Testis (tissue), 3 donors: ENCODE measurements around the gene PRUNE1. TPM values are rescaled to one million over a fixed set of nuclear protein-coding genes. Genes with fewer than 3 reads are reported as not detected.

Experiments used
- DNase-seq: peaks from one replicate; pipeline ENCODE4 v3.0.0-alpha.2; 2019
- H3K27ac ChIP-seq, 2 donors: fragments of 200-600 bp; sonication (generic); one replicate each; pipeline ENCODE4 v1.5.1; 2019
- H3K27me3 ChIP-seq: fragments of 200-600 bp; sonication (generic); one replicate; pipeline ENCODE4 v1.5.1; 2019
- H3K36me3 ChIP-seq: fragments of 200-600 bp; sonication (generic); one replicate; pipeline ENCODE4 v1.5.1; 2017; ENCODE audit warnings: low read depth; ENCODE audit errors: missing control alignments
- H3K4me1 ChIP-seq: fragments of 200-600 bp; sonication (generic); one replicate; pipeline ENCODE4 v1.5.1; 2019
- H3K4me3 ChIP-seq, 2 donors: fragments of 200-600 bp; sonication (generic); one replicate each; pipeline ENCODE4 v1.5.1; 2017 to 2019
- H3K9me3 ChIP-seq: fragments of 200-600 bp; sonication (generic); one replicate; pipeline ENCODE4 v1.5.1; 2017
- CTCF ChIP-seq, 3 experiments: fragments of 450-650 bp in 2 of 3; fragments of 200-600 bp in 1 of 3; sonication (generic) in 1 of 3; IDR thresholded peaks; one replicate each; pipeline ENCODE4 v1.5.1; 2016 to 2019; ENCODE audit warnings: antibody characterized with exemption in 3 of 3, mild to moderate bottlenecking in 2 of 3, moderate library complexity in 1 of 3
- POLR2A ChIP-seq: fragments of 450-650 bp; IDR thresholded peaks from one replicate; pipeline ENCODE4 v1.6.1; 2017; ENCODE audit warnings: antibody characterized with exemption, mild to moderate bottlenecking, moderate library complexity
- WGBS, 2 donors: methylation state at CpG; one replicate each; pipeline ENCODE4 v1.1.5; 2018; 5-methylcytosine and 5-hydroxymethylcytosine counted together
- intact Hi-C: fragments of 100-400 bp; cut with DNase I; formaldehyde crosslinking; loops from one replicate; pipeline ENCODE4 v1.15.1; 2023; ENCODE audit warnings: low total_unique reads
- polyA plus RNA-seq: library from polyadenylated mRNA; stranded (reverse); fragments of 350-450 nt; fragmentation: Illumina TruSeq; extraction: RNeasy Lipid Tissue Mini Kit (QIAGEN cat#74804); gene quantifications from one replicate; pipeline ENCODE4 v1.2.3, GENCODE V29; 2014; ENCODE audit warnings: low read depth, low replicate concordance; ENCODE audit not compliant: insufficient read depth
- total RNA-seq, 2 donors: library from RNA; depleted of rRNA; stranded (reverse); fragments of >200 nt; gene quantifications; one replicate each; pipeline ENCODE4 v1.2.3, GENCODE V29; 2016

Gene PRUNE1
- total and polyA plus RNA-seq, 3 donors from 2014 or later, result 41.1 to 63.9 (median 45.5) TPM

DNA sequence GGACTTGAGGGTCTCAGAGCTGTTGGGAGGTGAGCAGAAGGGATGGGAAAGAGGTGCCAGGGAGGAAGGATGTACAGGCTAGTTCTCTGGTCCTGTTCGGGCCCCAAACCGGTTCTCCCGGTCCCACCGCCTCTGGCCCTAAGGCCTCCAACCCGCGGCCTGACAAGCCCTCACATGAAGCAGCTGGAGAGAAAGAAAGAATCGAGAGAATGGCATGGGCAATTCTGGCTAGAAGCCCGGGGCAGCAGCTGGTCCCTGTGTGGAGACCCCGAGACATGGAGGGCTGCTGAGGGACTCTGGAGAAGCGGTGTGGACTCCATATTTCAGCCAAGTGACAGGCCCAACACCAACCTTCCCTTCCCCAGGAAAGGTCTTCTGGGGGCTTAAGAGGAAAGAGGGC is 50.4 kb downstream of the PRUNE1 start:
- Histone ChIP-seq H3K9me3 (no peaks in the 10 kb centered on the region), H3K4me1 (peaks cover 30% of the 10 kb centered on the region), H3K27me3 (no peaks in the 10 kb centered on the region), H3K27ac (peak overlapping the region; percentile 92 to 94), H3K4me3 (peak overlapping the region; percentile 83 to 98), H3K36me3 (no peaks in the 10 kb centered on the region)
- intact Hi-C loops, result no loop called here
- peak; percentile 24 for DNase-seq
- WGBS, 2 donors, result 0 to 4% methylated on average over 4 to 10 of the region's 10 CpGs
- no peak for TF ChIP-seq CTCF (IDR thresholded peaks at IDR 0.05)
- no peak for TF ChIP-seq POLR2A

GRCh38 chr1:151059109-151060006 is 51.1 kb downstream of the PRUNE1 start, which contains the start of gene CDC42SE1:
CDC42SE1 (minus strand) TSS chr1:151059622; CDS start chr1:151055730, 3,892 bp downstream.
- TF ChIP-seq CTCF (IDR thresholded peaks at IDR 0.05), result peak; percentile 78 to 82 (median 79)
- TF ChIP-seq POLR2A, result no peak
- no peaks in the 10 kb centered on the region for H3K36me3 ChIP-seq
- no peaks in the 10 kb centered on the region for H3K9me3 ChIP-seq
- H3K4me1 ChIP-seq, result peaks cover 30% of the 10 kb centered on the region
- H3K27ac ChIP-seq, result peak within 1 kb of the TSS; percentile 92 to 94
- intact Hi-C loops, result no loop called here
- H3K4me3 ChIP-seq, result peak within 1 kb of the TSS; percentile 83 to 98
- H3K27me3 ChIP-seq, result no peaks in the 10 kb centered on the region
- WGBS, 2 donors, result 0% methylated on average over 28 to 57 of the region's 58 CpGs
- peak; percentile 83 for DNase-seq

- H3K9me3 ChIP-seq, result no peaks in the 10 kb centered on the region
- intact Hi-C loops, result no loop called here
- peak within 1 kb of the TSS; percentile 83 to 98 for H3K4me3 ChIP-seq
- TF ChIP-seq CTCF (IDR thresholded peaks at IDR 0.05) (no peak), POLR2A (no peak)
- WGBS, 2 donors, result 0 to 1% methylated on average over 15 of the region's 15 CpGs
- no peaks in the 10 kb centered on the region for H3K27me3 ChIP-seq
- peak; percentile 61 for DNase-seq
- peak within 1 kb of the TSS; percentile 92 to 94 for H3K27ac ChIP-seq
- peaks cover 30% of the 10 kb centered on the region for H3K4me1 ChIP-seq
- H3K36me3 ChIP-seq, result no peaks in the 10 kb centered on the region
Observed at GRCh38 chr1:151060007-151060656, 51.9 kb downstream of the PRUNE1 start, which contains the start of gene MLLT11. MLLT11 (plus strand) TSS chr1:151060397; CDS start chr1:151067225, 6,828 bp downstream.

GRCh38 chr1:151060657-151061421 is 52.6 kb downstream of the PRUNE1 start:
- H3K4me3 ChIP-seq, result peak overlapping the region in 1 of 2 donors; percentile 98
- no peaks in the 10 kb centered on the region for H3K27me3 ChIP-seq
- no peak overlapping the region for H3K27ac ChIP-seq
- no peak for DNase-seq
- no peaks in the 10 kb centered on the region for H3K9me3 ChIP-seq
- WGBS, 2 donors, result 46 to 52% methylated on average over 4 of the region's 4 CpGs
- H3K36me3 ChIP-seq, result no peaks in the 10 kb centered on the region
- peaks cover 30% of the 10 kb centered on the region for H3K4me1 ChIP-seq
- TF ChIP-seq POLR2A, result no peak
- no peak for TF ChIP-seq CTCF (IDR thresholded peaks at IDR 0.05)
- intact Hi-C loops, result no loop called here
